IMR-90 (cell line): ENCODE measurements around the gene SRSF10.

Experiments used
- BHLHE40 ChIP-seq: fragments of 150-350 bp; IDR thresholded peaks from 2 replicates; pipeline ENCODE4 v1.6.1; 2016; ENCODE audit warnings: mild to moderate bottlenecking, low read depth, low read length
- CEBPB ChIP-seq: IDR thresholded peaks from 2 replicates; pipeline ENCODE4 v1.6.1; 2012; ENCODE audit warnings: low read depth, low read length, improper control_type of control experiment
- CTCF ChIP-seq: conservative IDR thresholded peaks from 2 replicates; pipeline ENCODE4 v1.5.1; 2012; ENCODE audit warnings: mild to moderate bottlenecking, low read depth, low read length, improper control_type of control experiment
- ELK1 ChIP-seq: fragments of 150-350 bp; IDR thresholded peaks from 2 replicates; pipeline ENCODE4 v1.6.1; 2016; ENCODE audit warnings: low read depth, mild to moderate bottlenecking, low read length, moderate library complexity, borderline replicate concordance
- MXI1 ChIP-seq: IDR thresholded peaks from 2 replicates; pipeline ENCODE4 v1.6.1; 2012; ENCODE audit warnings: low read depth, mild to moderate bottlenecking, low read length, moderate library complexity, borderline replicate concordance
- NFE2L2 ChIP-seq: fragments of 150-350 bp; IDR thresholded peaks from 2 replicates; pipeline ENCODE4 v1.6.1; 2016; ENCODE audit warnings: low read depth, mild to moderate bottlenecking, low read length
- POLR2A ChIP-seq: IDR thresholded peaks from 2 replicates; pipeline ENCODE4 v1.6.1; 2012; ENCODE audit warnings: mild to moderate bottlenecking, low read depth, low read length
- RAD21 ChIP-seq: IDR thresholded peaks from 2 replicates; pipeline ENCODE4 v1.6.1; 2012; ENCODE audit warnings: low read length, improper control_type of control experiment
- RCOR1 ChIP-seq: IDR thresholded peaks from 2 replicates; pipeline ENCODE4 v1.6.1; 2012; ENCODE audit warnings: mild to moderate bottlenecking, low read length, improper control_type of control experiment; ENCODE audit not compliant: insufficient replicate concordance
- RFX5 ChIP-seq: IDR thresholded peaks from 2 replicates; pipeline ENCODE4 v1.8.0; 2012; ENCODE audit warnings: low read depth, mild to moderate bottlenecking, low read length, moderate library complexity
- TF ChIP-seq, protein P1 (sequence below): fragments of 150-350 bp; IDR thresholded peaks from 2 replicates; pipeline ENCODE4 v1.6.1; 2017; ENCODE audit warnings: mild to moderate bottlenecking, antibody characterized with exemption, low read length, low read depth

DNA sequence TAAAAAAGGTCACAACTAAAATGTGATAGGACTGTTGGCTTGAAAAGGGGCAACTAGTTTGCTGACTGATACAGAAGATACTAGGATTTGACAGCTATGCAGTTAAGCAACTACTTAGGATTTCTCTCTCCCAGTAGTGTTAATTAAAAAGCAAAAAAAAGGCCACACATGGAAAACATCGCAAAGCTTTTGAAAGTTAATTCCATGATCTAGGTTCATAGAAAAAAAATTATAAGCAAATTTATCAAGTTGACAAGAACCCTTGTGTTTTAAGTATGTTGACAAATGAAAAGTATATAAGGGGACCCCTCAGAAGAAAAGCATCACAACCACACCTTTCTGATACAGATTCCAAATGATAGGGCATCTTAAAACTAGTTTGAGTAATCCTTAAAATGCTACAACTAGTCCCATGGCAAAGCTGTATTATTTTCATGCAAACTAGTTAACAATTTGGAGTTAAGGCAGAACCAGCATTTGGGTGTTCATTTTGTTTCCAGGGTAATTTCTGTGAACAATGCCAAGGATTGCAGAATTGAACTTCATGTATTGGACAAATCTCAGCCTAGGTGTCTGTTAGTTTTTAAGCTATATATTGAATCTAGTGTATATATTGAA is 16.4 kb downstream of the SRSF10 start:
- no peak for TF ChIP-seq BHLHE40
- no peak for TF ChIP-seq CEBPB
- no peak for TF ChIP-seq CTCF
- TF ChIP-seq ELK1 = no peak
- no peak for TF ChIP-seq RFX5
- TF ChIP-seq POLR2A = no peak
- no peak for TF ChIP-seq MXI1
- no peak for TF ChIP-seq RCOR1
- TF ChIP-seq RAD21 = no peak
- TF ChIP-seq NFE2L2 = no peak
- TF ChIP-seq, protein P1, sequence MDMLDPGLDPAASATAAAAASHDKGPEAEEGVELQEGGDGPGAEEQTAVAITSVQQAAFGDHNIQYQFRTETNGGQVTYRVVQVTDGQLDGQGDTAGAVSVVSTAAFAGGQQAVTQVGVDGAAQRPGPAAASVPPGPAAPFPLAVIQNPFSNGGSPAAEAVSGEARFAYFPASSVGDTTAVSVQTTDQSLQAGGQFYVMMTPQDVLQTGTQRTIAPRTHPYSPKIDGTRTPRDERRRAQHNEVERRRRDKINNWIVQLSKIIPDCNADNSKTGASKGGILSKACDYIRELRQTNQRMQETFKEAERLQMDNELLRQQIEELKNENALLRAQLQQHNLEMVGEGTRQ = no peak
